A549 treated with AZD9567 at 1 μM for 4 hours (cell line): ENCODE data around the gene DDX60. TPM values are rescaled to one million over a fixed set of nuclear protein-coding genes. Genes with fewer than 3 reads are reported as not detected.

Source experiments
- total RNA-seq: library from RNA; stranded (reverse); fragments of 200-300 nt; extraction: Qiagen RNA extraction; gene quantifications from 5 replicates; pipeline ENCODE4 v1.2.3, GENCODE V29; 2022; ENCODE audit not compliant: insufficient read depth

The DDX60 gene
- total RNA-seq, result 1.3 to 2.0 TPM (median 1.6 TPM) in 5 replicates

GRCh38 chr4:168318266-168318895 lies at the start of gene DDX60:
Gene DDX60, minus strand, starts transcription at chr4:168318752. Its CDS starts 7,493 bp downstream, at chr4:168311259.

Other genes with a start within 250 kb of the DDX60 start
- 2.0 to 3.2 TPM (median 2.9 TPM) in 5 replicates for gene ANXA10, start 226.2 kb downstream of the DDX60 start, total RNA-seq
- 7.3 to 9.2 TPM (median 7.7 TPM) in 5 replicates for gene DDX60L, start 161.7 kb upstream of the DDX60 start, total RNA-seq
- 49.3 to 119 TPM (median 60.2 TPM) in 5 replicates for gene PALLD, start 178.3 kb upstream of the DDX60 start, total RNA-seq